OCI-LY1 (cell line): ENCODE measurements around the gene MUC3A.

Experiments
- EZH2 ChIP-seq: fragments of 200-600 bp; sonication (generic), shearing (Covaris generic); IDR thresholded peaks from 2 replicates; pipeline ENCODE4 v1.8.0; 2017; ENCODE audit warnings: borderline replicate concordance, mixed run types, mild to moderate bottlenecking, antibody characterized with exemption, low read length, moderate library complexity, mixed read lengths
- TF ChIP-seq, protein P1 (sequence below): fragments of 200-600 bp; sonication (generic), shearing (Covaris generic); IDR thresholded peaks from 2 replicates; pipeline ENCODE4 v1.5.1; 2017; ENCODE audit warnings: mild to moderate bottlenecking, antibody characterized with exemption, low read length, moderate library complexity, mixed read lengths

DNA sequence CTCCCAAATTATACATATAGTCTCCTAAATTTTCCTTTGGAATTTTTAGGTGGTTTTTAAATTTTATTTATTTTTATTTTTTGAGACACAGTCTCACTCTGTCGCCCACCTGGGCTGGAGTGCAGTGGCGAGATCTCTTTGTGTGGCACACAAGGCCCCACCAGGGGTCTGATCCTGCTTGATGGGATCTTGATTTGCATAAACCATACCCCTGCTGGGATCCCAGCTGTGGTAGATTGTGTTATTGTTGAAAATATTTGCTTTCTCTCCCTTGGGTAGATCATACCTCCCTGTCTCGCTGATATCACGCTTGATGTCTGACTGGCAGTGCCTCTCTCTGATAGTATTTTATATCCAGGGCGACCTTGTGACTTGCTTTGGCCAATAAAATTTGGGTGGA lies 5.6 kb upstream of the MUC3A start:
- TF ChIP-seq, protein P1, sequence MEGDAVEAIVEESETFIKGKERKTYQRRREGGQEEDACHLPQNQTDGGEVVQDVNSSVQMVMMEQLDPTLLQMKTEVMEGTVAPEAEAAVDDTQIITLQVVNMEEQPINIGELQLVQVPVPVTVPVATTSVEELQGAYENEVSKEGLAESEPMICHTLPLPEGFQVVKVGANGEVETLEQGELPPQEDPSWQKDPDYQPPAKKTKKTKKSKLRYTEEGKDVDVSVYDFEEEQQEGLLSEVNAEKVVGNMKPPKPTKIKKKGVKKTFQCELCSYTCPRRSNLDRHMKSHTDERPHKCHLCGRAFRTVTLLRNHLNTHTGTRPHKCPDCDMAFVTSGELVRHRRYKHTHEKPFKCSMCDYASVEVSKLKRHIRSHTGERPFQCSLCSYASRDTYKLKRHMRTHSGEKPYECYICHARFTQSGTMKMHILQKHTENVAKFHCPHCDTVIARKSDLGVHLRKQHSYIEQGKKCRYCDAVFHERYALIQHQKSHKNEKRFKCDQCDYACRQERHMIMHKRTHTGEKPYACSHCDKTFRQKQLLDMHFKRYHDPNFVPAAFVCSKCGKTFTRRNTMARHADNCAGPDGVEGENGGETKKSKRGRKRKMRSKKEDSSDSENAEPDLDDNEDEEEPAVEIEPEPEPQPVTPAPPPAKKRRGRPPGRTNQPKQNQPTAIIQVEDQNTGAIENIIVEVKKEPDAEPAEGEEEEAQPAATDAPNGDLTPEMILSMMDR = no peak
- TF ChIP-seq EZH2 = no peak
